BJ (cell line): Measurements from ENCODE around the gene CIAO2A. TPM values are rescaled to one million over a fixed set of nuclear protein-coding genes. Genes with fewer than 3 reads are reported as not detected.

Experiments used
- CTCF ChIA-PET: fragments of 350-600 bp; formaldehyde crosslinking; extraction: SDS; loops from one replicate; lab custom pipeline; 2021; ENCODE audit warnings: antibody characterized with exemption, inconsistent platforms; lab: Yijun Ruan, JAX
- POLR2A ChIA-PET: fragments of 300-600 bp; sonication (Branson Sonifier 250); formaldehyde crosslinking; extraction: SDS; loops from one replicate; lab custom pipeline; 2021; ENCODE audit warnings: antibody characterized with exemption; lab: Charles Lee
- DNase-seq: peaks from one replicate; pipeline ENCODE4 v3.0.0-alpha.2; 2011; ENCODE audit warnings: low read depth
- H3K27me3 ChIP-seq: 2 replicates; pipeline ENCODE4 v1.6.0; 2011; ENCODE audit warnings: low read length; ENCODE audit not compliant: control insufficient read depth, insufficient read depth
- H3K36me3 ChIP-seq: 2 replicates; pipeline ENCODE4 v1.5.1; 2011; ENCODE audit warnings: low read length; ENCODE audit not compliant: control insufficient read depth, insufficient read depth
- H3K4me3 ChIP-seq: 2 replicates; pipeline ENCODE4 v1.5.1; 2011; ENCODE audit warnings: low read depth, mild to moderate bottlenecking, control low read depth, low read length
- polyA plus RNA-seq: library from polyadenylated mRNA; depleted of rRNA; stranded (reverse); fragments of >200 nt; gene quantifications from 2 replicates; pipeline ENCODE4 v1.2.3, GENCODE V29; 2011
- TF ChIP-seq, protein P1 (sequence below): IDR thresholded peaks from 2 replicates; pipeline ENCODE4 v1.5.1; 2011; ENCODE audit warnings: low read depth, mild to moderate bottlenecking, control low read depth, inconsistent platforms, low read length, moderate library complexity; ENCODE audit not compliant: insufficient read depth

The CIAO2A gene
- polyA plus RNA-seq, 1 experiment, result 24.6 TPM

DNA sequence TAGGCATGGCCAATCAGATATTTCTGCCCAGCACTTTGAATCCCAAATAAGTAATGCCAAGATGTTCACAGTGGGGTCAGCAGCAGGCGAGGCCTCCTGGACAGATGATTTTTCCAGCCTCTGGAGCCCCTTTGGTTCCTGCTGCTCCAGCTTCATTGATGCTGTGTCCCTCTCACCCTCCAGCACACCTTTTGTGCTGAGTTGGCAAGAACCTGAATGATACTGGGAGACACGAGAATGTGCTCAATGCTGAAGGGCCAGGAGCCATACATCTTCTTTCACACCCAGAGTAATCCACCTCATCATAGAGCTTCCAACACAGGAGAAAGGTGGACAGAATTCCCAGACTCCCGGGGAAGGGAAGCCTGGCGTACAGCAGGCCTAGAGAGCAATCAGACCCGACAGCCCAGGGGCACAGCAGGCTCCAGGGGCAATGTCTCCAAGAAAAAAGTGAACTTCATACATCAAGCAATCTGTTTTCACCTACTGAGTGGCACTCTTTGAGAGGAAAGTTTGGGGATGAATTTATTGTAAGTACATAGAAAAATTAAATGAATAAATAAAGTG lies 40.6 kb downstream of the CIAO2A start:
- CTCF ChIA-PET, result interaction anchor here (2.1 kb wide), 1 partner anchor 301 kb away, joined by 9 read pairs; no protein-coding TSS in a partner anchor

DNA sequence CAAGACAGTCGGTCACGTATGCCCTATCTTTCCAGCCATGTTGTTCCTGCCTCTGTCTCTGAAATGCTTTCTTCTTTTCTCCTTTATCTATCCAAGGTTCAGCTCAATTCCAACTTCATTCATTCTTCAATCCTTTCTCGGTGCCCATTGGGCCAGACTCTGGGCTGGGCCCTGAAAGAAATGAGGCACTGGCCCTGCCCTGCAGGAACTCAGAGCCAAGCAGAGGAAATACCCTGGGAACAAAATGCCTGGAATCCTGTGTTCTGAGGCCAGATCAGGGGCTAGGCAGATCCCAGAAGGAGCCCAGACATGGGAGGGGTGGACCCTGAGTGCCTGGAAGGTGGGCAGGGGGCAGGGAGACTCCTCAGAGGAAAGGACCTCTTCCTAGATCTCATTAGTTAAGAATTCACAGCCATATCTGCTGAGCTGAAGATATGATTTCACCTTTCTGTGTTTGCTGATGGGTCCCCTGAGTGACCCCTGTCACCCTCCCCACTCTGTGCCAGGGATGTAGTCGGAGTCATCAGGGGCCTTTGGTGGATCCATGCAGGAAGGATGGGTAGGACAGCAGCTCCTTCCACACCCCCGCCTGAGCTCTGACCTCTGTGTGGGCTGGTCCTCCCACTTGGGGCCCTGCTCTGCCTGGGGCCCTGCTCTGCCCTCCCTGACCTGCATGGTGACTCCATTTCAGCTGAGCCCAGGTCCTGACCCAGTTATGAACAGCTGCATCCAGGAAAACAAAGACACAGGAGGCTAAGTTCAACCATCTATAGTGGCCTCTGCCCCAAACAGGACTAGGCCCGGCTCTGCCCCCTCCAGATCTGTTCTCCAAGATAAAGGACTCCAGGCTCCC lies 42.0 kb downstream of the CIAO2A start:
- DNase-seq, result no peak
- no peak overlapping the region for H3K4me3 ChIP-seq
- H3K36me3 ChIP-seq, result no peaks in the 10 kb centered on the region
- no peaks in the 10 kb centered on the region for H3K27me3 ChIP-seq
- TF ChIP-seq, protein P1, sequence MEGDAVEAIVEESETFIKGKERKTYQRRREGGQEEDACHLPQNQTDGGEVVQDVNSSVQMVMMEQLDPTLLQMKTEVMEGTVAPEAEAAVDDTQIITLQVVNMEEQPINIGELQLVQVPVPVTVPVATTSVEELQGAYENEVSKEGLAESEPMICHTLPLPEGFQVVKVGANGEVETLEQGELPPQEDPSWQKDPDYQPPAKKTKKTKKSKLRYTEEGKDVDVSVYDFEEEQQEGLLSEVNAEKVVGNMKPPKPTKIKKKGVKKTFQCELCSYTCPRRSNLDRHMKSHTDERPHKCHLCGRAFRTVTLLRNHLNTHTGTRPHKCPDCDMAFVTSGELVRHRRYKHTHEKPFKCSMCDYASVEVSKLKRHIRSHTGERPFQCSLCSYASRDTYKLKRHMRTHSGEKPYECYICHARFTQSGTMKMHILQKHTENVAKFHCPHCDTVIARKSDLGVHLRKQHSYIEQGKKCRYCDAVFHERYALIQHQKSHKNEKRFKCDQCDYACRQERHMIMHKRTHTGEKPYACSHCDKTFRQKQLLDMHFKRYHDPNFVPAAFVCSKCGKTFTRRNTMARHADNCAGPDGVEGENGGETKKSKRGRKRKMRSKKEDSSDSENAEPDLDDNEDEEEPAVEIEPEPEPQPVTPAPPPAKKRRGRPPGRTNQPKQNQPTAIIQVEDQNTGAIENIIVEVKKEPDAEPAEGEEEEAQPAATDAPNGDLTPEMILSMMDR, result no peak
- POLR2A ChIA-PET, result no interaction called here
- CTCF ChIA-PET, result interaction anchor here (0.9 to 1.8 kb wide), 2 partner anchors 11 to 106 kb away, joined by 3 to 4 read pairs; no protein-coding TSS in a partner anchor

More for the DNA sequence above, 40.6 kb downstream of the CIAO2A start:
- no peaks in the 10 kb centered on the region for H3K36me3 ChIP-seq
- H3K4me3 ChIP-seq, result no peak overlapping the region
- DNase-seq, result no peak
- POLR2A ChIA-PET, result no interaction called here
- TF ChIP-seq, protein P1, result no peak
- no peaks in the 10 kb centered on the region for H3K27me3 ChIP-seq

DNA sequence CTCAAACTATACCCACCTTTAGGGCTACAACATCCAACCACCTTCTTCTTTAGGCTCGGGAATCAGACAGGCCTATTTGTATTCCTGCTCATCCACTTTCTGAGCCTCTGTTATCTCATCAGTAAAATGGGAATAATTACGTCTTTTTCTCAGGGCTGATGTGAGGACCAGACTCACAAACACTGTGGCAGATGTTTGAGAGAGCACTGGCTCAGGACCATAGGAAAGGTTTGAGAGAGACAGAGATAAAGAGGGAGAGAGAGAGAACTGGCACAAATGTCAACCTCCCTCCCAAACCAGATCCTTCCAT lies 42.6 kb downstream of the CIAO2A start:
- no peaks in the 10 kb centered on the region for H3K27me3 ChIP-seq
- no peaks in the 10 kb centered on the region for H3K36me3 ChIP-seq
- H3K4me3 ChIP-seq, result no peak overlapping the region
- CTCF ChIA-PET, result interaction anchor here (1.8 kb wide), 1 partner anchor 10 kb away, joined by 4 read pairs; no protein-coding TSS in a partner anchor
- TF ChIP-seq, protein P1, result no peak
- POLR2A ChIA-PET, result no interaction called here
- DNase-seq, result no peak

DNA sequence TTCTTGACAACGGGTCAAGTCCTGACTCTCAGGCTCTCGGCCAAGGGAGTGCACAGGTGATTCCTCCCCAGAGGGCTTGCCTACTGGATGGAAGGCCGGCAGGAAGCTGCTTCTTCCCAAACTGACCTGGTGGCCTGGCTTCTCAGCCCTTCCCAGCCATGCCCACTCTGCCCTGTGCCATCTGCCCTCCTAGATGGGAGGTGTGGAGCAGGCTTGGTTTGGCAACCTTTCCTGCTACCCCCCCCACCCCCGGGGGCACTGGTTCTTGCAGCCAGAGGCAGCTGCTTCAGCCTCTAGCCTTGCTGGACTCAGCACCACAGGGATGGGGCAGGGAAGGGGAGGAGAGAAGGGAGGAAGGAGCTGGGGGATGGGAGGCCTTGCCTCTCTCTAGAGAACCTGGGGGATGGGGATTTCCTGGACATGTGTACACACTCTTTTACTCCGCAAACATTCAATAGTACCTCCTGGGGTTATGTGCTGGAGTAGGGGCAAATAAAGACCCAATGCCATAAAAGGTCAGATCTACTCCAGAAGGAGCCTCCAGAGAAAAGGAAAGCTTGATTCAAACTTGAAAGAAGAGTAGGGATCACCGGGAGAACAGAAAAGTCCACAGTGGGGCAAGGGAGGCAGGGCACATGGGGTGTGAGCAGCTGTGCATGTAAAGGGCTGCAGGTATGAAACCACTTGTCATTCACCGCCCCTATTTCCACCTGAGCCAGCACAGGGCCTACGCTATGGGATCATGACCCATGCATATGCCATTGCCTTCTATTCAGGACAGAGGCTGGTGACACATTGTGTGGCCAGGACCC lies 43.2 kb downstream of the CIAO2A start:
- no peaks in the 10 kb centered on the region for H3K27me3 ChIP-seq
- ChIA-PET POLR2A (no interaction called here), CTCF (interaction anchor here (0.9 to 1.8 kb wide), 2 partner anchors 10 to 107 kb away, joined by 3 to 4 read pairs; no protein-coding TSS in a partner anchor)
- TF ChIP-seq, protein P1, result no peak
- DNase-seq, result no peak
- H3K4me3 ChIP-seq, result no peak overlapping the region
- no peaks in the 10 kb centered on the region for H3K36me3 ChIP-seq
